GM19023 (cell line): ENCODE results near the gene TXNDC15.

ENCODE experiments used
- ATAC-seq: cut with Tn5 transposase; IDR thresholded peaks from one replicate; pipeline ENCODE4 v1.9.1; 2021; ENCODE audit warnings: mild to moderate bottlenecking, moderate library complexity; ENCODE audit not compliant: unreplicated experiment

Gene TXNDC15

DNA sequence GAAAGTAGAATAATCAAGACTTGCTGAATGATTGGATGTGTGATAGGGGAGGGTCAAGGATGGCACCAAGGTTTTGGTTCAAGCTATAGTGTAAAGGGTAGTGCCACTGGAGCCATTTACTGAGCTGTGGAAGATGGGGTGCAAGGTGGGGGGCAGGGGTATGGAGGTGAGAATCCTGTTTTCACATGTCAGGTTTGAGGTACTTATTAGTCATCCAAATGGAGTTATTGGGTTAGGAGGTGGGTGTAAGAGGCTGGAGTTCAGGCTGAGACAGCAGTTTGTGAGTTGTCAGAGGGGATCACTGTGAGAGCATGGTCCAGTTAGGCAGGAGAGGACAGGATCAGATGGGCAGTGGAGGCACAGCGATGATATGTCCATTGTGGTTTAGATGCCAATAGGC is 39.6 kb downstream of the TXNDC15 start:
- no peak for ATAC-seq

DNA sequence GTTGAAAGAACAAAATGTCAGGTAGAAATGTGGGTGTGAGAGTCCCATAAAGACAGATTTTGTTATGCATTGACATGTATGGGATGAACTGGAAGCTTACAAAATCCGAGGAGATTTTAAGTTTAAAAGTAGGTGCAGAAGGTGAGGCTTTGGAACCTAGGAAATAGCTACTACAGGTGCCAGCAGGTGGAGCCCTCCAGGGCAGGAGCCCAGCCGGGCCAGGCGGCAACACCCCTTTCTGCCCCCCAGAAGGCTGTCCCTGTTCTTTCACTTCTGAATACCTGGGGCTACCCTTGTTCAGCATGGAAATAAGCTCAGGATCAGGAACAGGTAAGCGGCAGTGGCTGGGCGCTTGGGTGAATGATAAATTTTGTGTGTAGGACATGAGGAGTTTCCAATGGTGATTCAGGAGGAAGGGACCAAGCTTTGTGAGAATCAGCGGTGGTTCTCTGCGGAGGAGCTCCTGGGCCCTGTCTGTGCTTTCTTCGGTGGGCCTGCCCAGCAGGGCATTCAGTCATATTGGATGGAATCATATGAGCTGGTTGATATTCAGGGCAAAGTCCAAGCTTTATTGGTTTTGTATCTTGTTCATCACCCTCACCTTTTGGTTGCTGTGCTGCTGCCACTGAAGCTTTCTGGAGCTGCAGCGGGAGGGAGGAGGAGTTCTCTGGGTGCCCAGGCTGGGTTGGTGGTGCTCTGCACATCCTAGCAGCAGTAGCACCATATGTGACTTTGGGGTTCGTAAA is 43.1 kb downstream of the TXNDC15 start:
- no peak for ATAC-seq

DNA sequence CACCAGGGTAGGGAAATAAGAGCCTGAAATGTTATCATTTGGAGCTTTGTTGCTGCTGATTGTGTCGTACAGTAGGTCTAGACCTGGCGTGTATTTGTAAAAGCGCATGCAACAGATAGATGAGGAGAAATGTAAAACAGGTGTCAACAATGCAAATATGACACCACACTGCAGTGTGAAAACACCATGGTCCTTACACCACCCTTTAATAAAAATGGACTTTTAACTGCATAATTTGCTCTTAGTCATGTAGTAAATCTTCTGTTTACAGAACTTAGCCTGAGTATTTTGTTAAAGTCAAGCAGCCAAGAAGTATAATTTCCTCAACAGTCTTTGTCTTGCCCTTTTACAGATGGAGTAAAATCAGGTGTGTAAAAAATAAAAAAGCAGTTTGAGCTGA is 44.7 kb downstream of the TXNDC15 start:
- ATAC-seq, result no peak

DNA sequence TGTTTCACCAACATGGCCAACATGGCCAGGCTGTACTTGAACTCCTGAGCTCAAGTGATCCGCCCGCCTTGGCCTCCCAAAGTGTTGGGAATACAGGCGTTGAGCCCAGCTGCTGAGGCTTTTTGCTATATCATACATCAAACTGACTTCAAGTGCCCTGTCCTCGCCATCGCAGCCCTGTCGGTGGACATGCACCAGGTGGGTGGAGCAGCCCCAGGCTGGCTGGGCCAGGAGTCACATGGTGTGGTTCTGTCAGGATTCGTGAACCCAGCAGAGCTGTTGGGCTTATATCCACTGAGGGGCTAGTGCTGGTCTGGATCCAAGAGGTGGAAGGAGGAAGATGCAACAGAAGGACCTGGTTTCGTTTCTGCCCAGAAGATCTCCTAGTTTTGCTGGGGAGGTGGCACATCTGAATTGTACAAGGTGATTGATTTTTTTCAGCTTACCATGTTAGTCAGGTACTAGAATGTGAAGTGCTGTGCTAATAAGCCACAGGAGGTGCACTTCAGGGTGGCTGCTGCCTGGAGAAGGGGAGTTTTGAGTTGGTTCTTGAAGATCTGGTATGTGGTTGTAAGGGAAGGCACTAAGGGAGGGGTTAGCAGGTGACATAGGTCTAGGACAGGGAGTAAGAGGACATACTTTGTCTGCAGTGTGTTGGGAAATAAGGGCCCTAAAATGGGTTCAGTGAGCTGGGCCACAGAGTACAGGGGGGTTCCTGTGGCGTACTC is 46.8 kb downstream of the TXNDC15 start:
- no peak for ATAC-seq

DNA sequence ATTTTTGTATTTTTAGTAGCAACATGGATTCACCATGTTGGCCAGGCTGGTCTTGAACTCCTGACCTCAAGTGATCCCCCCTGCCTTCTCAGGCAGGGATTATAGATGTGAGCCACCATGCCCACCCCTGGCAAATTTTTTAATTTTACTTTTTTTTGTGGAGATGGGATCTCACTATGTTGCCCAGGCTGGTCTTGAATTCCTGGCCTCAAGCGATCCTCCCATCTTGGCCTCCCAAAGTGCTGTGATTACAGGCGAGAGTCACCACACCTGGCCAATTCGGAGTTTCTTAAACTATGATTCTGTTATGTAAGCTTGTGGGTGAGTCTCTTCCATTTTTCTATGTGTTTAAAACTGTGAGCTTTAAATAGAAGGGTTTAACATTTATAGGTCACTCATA is 58.3 kb downstream of the TXNDC15 start:
- ATAC-seq, result no peak

DNA sequence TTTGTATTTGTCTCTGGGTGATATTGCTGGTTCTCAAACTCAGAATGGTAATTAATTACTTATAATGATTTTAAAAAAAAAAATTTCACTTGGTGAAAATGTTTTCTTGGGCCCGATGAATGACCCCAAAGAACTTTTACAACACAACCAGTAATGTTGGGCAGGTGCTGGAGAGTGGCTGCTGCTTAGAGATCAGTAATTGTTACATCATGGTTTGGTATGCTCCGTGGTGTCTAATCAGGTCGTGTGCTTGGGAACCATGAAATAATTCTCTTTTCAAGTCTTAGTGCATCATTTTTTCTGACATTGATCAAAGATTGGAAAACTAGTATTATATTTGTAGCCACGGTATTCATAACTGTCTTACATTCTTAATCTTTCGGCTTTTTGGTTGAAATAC is 60.0 kb downstream of the TXNDC15 start:
- ATAC-seq, result no peak

DNA sequence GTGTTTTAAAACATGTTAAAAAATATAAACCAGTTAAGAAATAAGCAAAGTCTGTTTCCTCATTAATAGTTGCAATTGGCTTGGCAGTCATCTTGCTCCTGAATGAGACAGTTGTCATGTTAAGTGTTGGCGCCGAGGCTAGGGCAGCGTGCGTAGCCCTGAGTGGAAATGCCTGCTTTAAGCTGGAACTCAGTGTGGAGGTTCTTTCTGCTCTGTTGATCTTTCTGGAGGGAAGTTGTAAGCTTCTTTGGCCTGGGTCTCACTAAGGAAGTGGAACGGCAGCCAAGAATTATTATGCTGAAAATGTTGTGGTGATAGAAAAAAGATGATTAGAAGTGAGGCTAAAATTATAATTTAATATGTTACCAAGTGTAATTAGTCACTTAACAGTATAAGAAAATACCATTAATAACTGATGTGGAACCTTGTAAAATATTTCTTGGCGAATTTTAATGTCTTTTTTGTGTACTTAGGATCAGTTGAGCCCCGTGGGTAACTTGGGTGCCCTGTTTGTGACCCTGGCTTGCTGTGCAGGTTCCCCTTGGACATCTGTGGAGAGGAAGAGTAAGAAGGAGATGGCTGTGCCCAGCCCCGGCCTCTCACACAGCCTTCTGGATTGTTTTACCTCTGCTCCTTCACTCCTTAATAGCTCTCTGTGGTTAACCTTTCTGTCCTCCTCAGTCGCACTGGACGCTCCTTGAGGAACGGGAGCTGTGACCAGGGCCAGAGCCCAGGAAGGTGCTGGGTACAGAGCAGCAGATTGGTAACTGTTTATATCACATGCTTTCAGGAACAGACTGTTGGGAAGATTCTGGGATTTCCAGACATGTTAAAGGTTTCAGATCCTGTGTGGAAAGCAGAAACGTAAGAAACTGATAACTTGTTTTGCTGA is 61.8 kb downstream of the TXNDC15 start:
- no peak for ATAC-seq

DNA sequence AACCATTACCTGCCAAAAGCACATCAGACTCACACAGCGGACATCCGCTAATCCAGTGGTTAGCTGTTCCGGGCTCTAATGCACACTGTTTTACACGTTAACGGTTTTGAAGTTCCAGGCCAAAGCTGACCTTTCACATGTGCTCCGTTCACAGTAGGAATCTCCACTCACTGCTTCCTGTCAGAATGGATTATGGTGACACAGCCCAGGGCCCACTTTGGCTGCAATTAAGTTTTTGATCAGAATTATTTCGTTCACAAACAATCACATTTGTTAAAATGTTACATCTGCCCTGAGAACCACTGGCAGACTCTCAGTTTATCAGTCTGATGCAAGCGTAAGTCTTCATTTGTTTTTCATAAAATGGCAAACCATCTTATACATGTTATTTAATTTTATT is 63.4 kb downstream of the TXNDC15 start:
- no peak for ATAC-seq

DNA sequence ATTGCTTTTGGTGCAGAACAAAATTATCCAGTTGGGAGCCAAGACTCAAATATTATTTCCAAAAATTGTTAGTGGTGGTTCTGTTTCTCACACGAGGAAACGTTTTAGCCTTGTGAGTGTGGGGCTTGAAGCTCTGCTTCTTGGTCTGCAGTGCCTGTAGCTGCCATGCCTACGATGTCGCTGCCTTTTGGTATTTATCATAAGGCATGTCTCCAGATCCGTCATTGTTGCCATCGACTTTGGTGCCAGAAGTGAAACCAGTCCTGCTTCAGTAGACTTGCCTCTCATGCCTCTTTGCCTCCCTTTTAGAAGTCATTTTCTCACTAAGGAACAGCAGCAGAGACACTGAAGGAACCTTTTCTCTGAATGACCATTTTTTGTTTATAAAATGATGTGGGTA is 63.9 kb downstream of the TXNDC15 start:
- ATAC-seq, result no peak

DNA sequence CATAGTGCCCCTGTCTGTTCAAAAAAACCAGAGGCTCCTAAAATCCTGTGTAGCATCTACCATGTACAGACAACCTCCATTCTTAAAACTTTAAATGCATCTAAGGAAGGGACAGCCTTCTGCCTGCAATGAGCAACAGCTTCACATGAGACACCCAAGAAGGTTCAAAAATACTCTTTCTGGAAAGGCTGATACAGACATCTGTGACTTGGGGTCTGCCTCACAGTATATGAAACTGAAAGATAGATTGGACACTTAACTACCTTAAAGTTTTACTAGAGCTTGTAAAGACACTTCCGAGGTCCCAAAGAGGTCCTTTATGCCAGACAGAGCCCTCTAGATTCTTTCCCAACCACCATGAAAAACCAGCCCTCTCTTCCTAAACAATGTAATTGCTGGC is 65.3 kb downstream of the TXNDC15 start:
- ATAC-seq, result no peak

DNA sequence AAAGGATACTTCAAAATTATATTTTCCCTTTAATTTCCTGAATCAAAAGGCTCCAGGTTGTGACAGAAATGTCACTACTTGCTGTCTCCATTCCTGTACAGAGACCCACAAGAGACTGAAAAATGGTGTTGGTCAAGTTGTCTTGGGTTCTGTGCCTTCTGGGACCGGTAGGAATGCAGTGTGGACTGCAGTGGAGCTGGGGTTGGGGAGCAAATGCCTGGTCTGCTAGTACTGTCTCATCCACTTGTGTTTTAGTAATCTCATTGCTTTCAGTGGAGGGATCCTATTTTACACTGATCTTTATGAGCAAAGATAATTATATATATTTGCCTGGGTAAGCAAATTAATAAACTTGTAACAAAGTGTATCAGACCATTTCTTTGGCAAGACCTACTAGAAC is 69.4 kb downstream of the TXNDC15 start:
- ATAC-seq, result no peak

DNA sequence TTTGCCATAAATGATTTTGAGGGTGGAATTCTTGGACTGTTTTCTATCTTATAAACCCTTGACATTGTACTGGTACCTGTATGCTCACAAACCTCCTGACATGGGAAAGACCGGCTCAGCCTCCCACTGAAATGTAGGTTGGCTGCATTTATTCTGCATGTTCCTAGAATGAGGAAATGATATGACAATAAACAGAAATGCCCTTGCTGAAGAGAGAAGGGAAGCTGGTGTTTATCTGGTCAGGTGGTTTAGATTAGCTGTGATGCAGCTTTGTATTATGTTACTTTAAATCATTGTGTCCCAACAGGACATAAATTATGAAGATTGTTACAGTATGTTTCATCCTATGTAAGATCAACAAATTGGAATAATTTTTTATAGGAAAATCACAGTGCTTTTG is 70.5 kb downstream of the TXNDC15 start:
- ATAC-seq, result no peak

DNA sequence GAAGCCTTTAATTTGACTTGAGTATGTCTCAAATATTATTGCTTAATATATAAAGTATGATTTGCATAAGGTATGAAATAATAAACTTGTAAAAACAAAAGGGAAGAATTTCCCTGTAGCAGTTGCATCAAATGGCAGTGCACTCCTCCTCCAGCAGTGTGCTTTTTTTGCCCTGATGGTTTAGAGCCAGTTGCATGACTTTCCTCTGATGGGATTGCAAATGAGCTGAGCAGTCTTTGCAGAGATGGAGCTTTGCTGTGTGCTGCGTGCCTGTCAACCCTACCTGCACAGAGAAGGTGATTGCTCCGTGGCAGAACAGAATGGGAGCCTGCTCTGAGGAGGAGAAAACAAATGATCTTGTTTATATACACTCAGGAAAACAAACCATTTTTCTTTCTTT is 70.9 kb downstream of the TXNDC15 start:
- ATAC-seq, result no peak

DNA sequence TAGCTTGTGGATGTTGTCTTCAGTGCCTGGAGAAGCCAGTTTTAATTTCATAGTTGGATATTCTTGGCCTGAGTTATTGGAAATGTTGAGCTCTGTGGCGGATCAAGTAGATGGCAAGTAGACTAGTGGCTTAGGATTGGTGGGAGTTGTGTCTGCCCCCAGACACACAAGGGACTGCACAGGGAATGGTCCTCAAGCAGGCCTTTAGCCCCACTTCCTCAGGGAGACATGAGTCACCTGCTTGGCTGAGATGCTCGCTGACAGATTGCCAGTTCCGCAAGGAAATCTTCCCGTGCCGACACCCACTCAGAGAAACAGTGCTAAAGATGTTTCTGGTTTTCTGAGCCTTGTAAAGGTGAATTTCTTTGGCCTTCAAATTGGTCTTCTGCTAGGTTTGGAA is 74.7 kb downstream of the TXNDC15 start:
- no peak for ATAC-seq

DNA sequence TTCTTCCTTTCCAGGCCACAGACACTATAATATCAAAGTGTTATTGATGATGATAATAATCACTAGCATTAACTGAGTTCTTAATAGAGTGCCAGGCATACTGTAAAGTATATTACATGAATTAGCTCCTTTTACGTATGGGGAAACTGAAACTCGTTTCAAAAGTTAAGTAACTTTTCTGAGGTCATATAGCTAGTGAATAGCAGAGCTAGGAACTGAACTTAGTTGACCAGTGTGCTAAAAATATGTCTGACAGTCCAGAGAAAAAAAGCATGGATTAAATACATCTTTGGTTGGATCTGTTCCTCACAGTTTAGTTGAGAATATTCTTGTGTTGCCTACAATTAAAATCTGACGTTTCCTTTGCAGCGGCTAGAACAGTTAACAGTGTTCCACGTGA is 75.1 kb downstream of the TXNDC15 start:
- ATAC-seq, result no peak
